ENCODE results near the gene B4GAT1. TPM values are rescaled to one million over a fixed set of nuclear protein-coding genes. Genes with fewer than 3 reads are reported as not detected.

B4GAT1 gene
- total and polyA plus RNA-seq, 2 of the 13 experiments (the other 11 are each of a cell fraction or from before 2014, with no cell fraction given), result 40.4 to 109 TPM

DNA sequence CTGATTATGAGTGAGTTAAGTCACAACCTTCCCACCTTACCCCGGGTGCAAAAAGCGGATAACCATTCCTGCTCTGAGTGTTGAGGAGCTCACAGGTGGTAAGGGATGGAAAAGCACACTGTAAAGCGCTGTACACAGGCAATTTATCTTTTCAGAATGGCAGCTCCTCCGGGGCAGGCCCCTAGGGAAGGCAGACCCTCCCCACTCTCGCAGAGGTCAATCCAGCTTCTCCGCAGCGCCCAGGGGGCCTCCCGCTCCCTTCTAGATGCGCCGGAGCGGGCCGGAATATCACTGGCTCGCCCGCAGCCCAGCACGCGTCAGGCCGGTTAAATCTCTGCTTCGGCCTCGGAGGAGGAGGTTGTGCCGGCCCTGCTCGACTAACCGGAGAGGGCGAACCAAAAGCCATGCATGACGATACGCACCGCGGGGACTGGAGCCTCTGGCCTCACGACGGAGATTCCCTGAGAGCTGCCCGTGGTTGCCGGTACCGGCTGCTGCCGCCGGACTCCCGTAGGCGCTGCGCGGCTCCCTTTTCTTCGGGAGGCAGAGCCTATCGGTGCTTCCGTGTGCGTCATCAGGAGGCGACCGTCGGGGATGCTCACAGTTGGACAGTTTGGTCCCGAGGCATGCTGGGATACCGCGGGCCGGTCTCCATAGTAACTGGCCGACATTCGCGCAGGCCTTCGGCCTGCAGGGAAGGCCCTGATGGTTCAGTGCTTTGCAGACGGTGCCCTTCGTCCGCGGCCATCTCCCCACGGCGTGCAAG lies 2.7 kb downstream of the B4GAT1 start, which contains the start of gene BRMS1 (continued):
- TF ChIP-seq ZNF224 (CRISPR knock-in tag; IDR thresholded peaks at IDR 0.05) (no peak), ARHGAP35 (CRISPR knock-in tag; IDR thresholded peaks at IDR 0.05; ENCODE audit: borderline replicate concordance) (no peak; the same call in 1 of the 2 replicates), ZNF83 (CRISPR knock-in tag; IDR thresholded peaks at IDR 0.05; ENCODE audit: borderline replicate concordance) (no peak; the same call in 1 of the 2 replicates), CHD4 (IDR thresholded peaks at IDR 0.05; ENCODE audit: borderline replicate concordance, low read length) (no peak), ZFP1 (CRISPR knock-in tag; IDR thresholded peaks at IDR 0.05) (no peak), ESRRA (CRISPR knock-in tag; IDR thresholded peaks at IDR 0.05; ENCODE audit: low read depth) (peak; percentile 52; the same call in 1 of the 2 replicates), NFIC (IDR thresholded peaks at IDR 0.05; ENCODE audit: low read length) (no peak), ZNF510 (CRISPR knock-in tag; IDR thresholded peaks at IDR 0.05; ENCODE audit: low read depth) (0 out of 2 replicates have a peak, but pooled peaks have one; percentile 74), ARNT2 (CRISPR knock-in tag; IDR thresholded peaks at IDR 0.05; ENCODE audit: low read depth) (peak; percentile 79; the same call in 1 of the 2 replicates), HNRNPK (IDR thresholded peaks at IDR 0.05; ENCODE audit: low read depth, low read length, poor library complexity, severe bottlenecking) (no peak), SMARCE1 (IDR thresholded peaks at IDR 0.05; ENCODE audit: borderline replicate concordance) (no peak), SAFB2 (CRISPR knock-in tag; IDR thresholded peaks at IDR 0.05; ENCODE audit: borderline replicate concordance, low read depth) (0 out of 2 replicates have a peak, but pooled peaks have one; percentile 48), SIN3A (IDR thresholded peaks at IDR 0.05; ENCODE audit: borderline replicate concordance, low read depth, low read length) (peak; percentile 96), ZNF792 (CRISPR knock-in tag; IDR thresholded peaks at IDR 0.05) (peak; percentile 56; the same call in 1 of the 2 replicates)
- TF ChIP-seq, protein P1, sequence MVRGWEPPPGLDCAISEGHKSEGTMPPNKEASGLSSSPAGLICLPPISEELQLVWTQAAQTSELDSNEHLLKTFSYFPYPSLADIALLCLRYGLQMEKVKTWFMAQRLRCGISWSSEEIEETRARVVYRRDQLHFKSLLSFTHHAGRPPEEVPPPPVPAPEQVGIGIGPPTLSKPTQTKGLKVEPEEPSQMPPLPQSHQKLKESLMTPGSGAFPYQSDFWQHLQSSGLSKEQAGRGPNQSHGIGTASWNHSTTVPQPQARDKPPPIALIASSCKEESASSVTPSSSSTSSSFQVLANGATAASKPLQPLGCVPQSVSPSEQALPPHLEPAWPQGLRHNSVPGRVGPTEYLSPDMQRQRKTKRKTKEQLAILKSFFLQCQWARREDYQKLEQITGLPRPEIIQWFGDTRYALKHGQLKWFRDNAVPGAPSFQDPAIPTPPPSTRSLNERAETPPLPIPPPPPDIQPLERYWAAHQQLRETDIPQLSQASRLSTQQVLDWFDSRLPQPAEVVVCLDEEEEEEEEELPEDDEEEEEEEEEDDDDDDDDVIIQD (CRISPR knock-in tag; IDR thresholded peaks at IDR 0.05; ENCODE audit: low read depth), result 0 out of 2 replicates have a peak, but pooled peaks have one; percentile 14
- TF ChIP-seq, protein P2, sequence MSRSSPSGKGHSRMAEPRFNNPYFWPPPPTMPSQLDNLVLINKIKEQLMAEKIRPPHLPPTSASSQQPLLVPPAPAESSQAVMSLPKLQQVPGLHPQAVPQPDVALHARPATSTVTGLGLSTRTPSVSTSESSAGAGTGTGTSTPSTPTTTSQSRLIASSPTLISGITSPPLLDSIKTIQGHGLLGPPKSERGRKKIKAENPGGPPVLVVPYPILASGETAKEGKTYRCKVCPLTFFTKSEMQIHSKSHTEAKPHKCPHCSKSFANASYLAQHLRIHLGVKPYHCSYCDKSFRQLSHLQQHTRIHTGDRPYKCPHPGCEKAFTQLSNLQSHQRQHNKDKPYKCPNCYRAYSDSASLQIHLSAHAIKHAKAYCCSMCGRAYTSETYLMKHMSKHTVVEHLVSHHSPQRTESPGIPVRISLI (CRISPR knock-in tag; IDR thresholded peaks at IDR 0.05; ENCODE audit: borderline replicate concordance), result peak; percentile 25; the same call in 1 of the 2 replicates
- TF ChIP-seq, protein P3, sequence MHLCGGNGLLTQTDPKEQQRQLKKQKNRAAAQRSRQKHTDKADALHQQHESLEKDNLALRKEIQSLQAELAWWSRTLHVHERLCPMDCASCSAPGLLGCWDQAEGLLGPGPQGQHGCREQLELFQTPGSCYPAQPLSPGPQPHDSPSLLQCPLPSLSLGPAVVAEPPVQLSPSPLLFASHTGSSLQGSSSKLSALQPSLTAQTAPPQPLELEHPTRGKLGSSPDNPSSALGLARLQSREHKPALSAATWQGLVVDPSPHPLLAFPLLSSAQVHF (CRISPR knock-in tag; IDR thresholded peaks at IDR 0.05), result no peak
- TF ChIP-seq, protein P4, sequence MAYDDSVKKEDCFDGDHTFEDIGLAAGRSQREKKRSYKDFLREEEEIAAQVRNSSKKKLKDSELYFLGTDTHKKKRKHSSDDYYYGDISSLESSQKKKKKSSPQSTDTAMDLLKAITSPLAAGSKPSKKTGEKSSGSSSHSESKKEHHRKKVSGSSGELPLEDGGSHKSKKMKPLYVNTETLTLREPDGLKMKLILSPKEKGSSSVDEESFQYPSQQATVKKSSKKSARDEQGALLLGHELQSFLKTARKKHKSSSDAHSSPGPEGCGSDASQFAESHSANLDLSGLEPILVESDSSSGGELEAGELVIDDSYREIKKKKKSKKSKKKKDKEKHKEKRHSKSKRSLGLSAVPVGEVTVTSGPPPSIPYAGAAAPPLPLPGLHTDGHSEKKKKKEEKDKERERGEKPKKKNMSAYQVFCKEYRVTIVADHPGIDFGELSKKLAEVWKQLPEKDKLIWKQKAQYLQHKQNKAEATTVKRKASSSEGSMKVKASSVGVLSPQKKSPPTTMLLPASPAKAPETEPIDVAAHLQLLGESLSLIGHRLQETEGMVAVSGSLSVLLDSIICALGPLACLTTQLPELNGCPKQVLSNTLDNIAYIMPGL (CRISPR knock-in tag; IDR thresholded peaks at IDR 0.05; ENCODE audit: borderline replicate concordance in 1 of 2, low read depth in 1 of 2), result peak; percentile 65 to 88; a peak in 3 of 4 replicates
- TF ChIP-seq, protein P5, sequence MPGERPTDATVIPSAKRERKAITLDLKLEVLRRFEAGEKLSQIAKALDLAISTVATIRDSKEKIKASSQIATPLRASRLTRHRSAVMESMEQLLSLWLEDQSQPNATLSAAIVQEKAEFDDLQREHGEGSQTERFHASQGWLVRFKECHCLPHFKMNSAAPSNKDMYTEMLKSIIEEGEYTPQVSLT (CRISPR knock-in tag; IDR thresholded peaks at IDR 0.05; ENCODE audit: borderline replicate concordance, low read depth), result no peak
- TF ChIP-seq, protein P6, sequence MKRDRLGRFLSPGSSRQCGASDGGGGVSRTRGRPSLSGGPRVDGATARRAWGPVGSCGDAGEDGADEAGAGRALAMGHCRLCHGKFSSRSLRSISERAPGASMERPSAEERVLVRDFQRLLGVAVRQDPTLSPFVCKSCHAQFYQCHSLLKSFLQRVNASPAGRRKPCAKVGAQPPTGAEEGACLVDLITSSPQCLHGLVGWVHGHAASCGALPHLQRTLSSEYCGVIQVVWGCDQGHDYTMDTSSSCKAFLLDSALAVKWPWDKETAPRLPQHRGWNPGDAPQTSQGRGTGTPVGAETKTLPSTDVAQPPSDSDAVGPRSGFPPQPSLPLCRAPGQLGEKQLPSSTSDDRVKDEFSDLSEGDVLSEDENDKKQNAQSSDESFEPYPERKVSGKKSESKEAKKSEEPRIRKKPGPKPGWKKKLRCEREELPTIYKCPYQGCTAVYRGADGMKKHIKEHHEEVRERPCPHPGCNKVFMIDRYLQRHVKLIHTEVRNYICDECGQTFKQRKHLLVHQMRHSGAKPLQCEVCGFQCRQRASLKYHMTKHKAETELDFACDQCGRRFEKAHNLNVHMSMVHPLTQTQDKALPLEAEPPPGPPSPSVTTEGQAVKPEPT (CRISPR knock-in tag; IDR thresholded peaks at IDR 0.05; ENCODE audit: low read depth), result no peak; the same call in 1 of the 2 replicates
